B cell (primary cell): ENCODE data around the gene RETN. TPM values are rescaled to one million over a fixed set of nuclear protein-coding genes. Genes with fewer than 3 reads are reported as not detected.

Source experiments
- ATAC-seq: fragments of 200-7000 bp; cut with Tn5 transposase; one replicate; pipeline ENCODE4 v1.10.0; 2021; ENCODE audit warnings: low read depth, mild to moderate bottlenecking, moderate number of reproducible peaks, moderate library complexity
- CTCF ChIA-PET: fragments of 350-600 bp; sonication (Branson Sonifier 250); formaldehyde crosslinking; loops from one replicate; lab custom pipeline; 2021; ENCODE audit warnings: antibody characterized with exemption, inconsistent platforms; lab: Charles Lee
- POLR2A ChIA-PET: fragments of 350-600 bp; sonication (Branson Sonifier 250); formaldehyde crosslinking; loops from one replicate; lab custom pipeline; 2021; ENCODE audit warnings: antibody characterized with exemption; lab: Charles Lee
- DNase-seq: peaks from one replicate; pipeline ENCODE4 v3.0.0; 2013
- H2AFZ ChIP-seq: 2 replicates; pipeline ENCODE4 v1.6.1; 2012; ENCODE audit warnings: mild to moderate bottlenecking, low read depth, low read length; ENCODE audit not compliant: insufficient read depth, poor library complexity, severe bottlenecking
- H3K27ac ChIP-seq, 2 donors: 1 replicate in 1 of 2; 2 replicates in 1 of 2; pipeline ENCODE4 v1.5.1; 2012 to 2013; ENCODE audit warnings: low read length in 2 of 2, mild to moderate bottlenecking in 2 of 2, moderate library complexity in 1 of 2
- H3K27me3 ChIP-seq, 4 experiments: fragments of 200-600 bp in 1 of 4; sonication (generic) in 1 of 4; replicated peaks in 1 of 4; 1 replicate in 2 of 4; 2 replicates in 2 of 4; pipeline versions ENCODE4 v1.6.1 to v1.7.0; 2013 to 2016; ENCODE audit warnings: low read length in 3 of 4, mild to moderate bottlenecking in 2 of 4, mixed read lengths in 1 of 4, moderate library complexity in 1 of 4; ENCODE audit not compliant: insufficient read depth in 4 of 4, control insufficient read depth in 3 of 4; ENCODE audit errors: control extremely low read depth in 1 of 4
- H3K36me3 ChIP-seq, 2 experiments: replicated peaks in 1 of 2; 1 replicate in 1 of 2; 2 replicates in 1 of 2; pipeline versions ENCODE4 v1.6.1 to v1.7.1; 2013; ENCODE audit warnings: low read length in 1 of 2; ENCODE audit not compliant: insufficient read depth in 2 of 2, control insufficient read depth in 1 of 2; ENCODE audit errors: control extremely low read depth in 1 of 2, extremely low read depth in 1 of 2
- H3K4me1 ChIP-seq, 2 donors: fragments of 200-600 bp in 1 of 2; sonication (generic) in 1 of 2; 1 replicate in 1 of 2; 2 replicates in 1 of 2; pipeline versions ENCODE4 v1.5.1 to v1.6.1; 2013 to 2017; ENCODE audit warnings: low read length in 2 of 2; ENCODE audit not compliant: control insufficient read depth in 2 of 2, insufficient read depth in 2 of 2
- H3K4me2 ChIP-seq: replicated peaks from 2 replicates; pipeline ENCODE3; 2012; ENCODE audit warnings: mild to moderate bottlenecking, low read depth, low read length; ENCODE audit not compliant: poor library complexity, severe bottlenecking
- H3K4me3 ChIP-seq, 5 experiments: fragments of 200-600 bp in 1 of 5; sonication (generic) in 1 of 5; 1 replicate in 3 of 5; 2 replicates in 2 of 5; pipeline versions ENCODE4 v1.5.1 to v1.7.0; 2011 to 2016; ENCODE audit warnings: low read length in 4 of 5, mild to moderate bottlenecking in 4 of 5, low read depth in 2 of 5, control low read depth in 1 of 5, moderate library complexity in 1 of 5; ENCODE audit not compliant: insufficient read depth in 1 of 5; ENCODE audit errors: control extremely low read depth in 1 of 5, extremely low read depth in 1 of 5
- H3K79me2 ChIP-seq: fragments of 200-600 bp; sonication (generic); one replicate; pipeline ENCODE4 v1.6.0; 2016; ENCODE audit warnings: low read length; ENCODE audit not compliant: control insufficient read depth, insufficient read depth
- H3K9ac ChIP-seq: fragments of 200-600 bp; sonication (generic); 2 replicates; pipeline ENCODE4 v1.6.1; 2017; ENCODE audit warnings: mild to moderate bottlenecking, low read length, moderate library complexity
- H3K9me3 ChIP-seq, 3 donors: one replicate each; pipeline versions ENCODE4 v1.6.1 to v1.7.1; 2013; ENCODE audit warnings: low read length in 2 of 3; ENCODE audit not compliant: control insufficient read depth in 2 of 3, insufficient read depth in 1 of 3; ENCODE audit errors: control extremely low read depth in 1 of 3
- H4K20me1 ChIP-seq: 2 replicates; pipeline ENCODE4 v1.6.0; 2012; ENCODE audit warnings: mild to moderate bottlenecking, low read length; ENCODE audit not compliant: insufficient read depth, control insufficient read depth, poor library complexity, severe bottlenecking
- H3K27ac Mint-ChIP-seq: one replicate; pipeline ENCODE4 v1.8.0; 2021; ENCODE audit warnings: mixed read lengths
- H3K27me3 Mint-ChIP-seq: one replicate; pipeline ENCODE4 v1.8.0; 2021; ENCODE audit warnings: mixed read lengths
- H3K4me1 Mint-ChIP-seq: one replicate; pipeline ENCODE4 v1.8.0; 2021; ENCODE audit warnings: mixed read lengths
- H3K4me3 Mint-ChIP-seq: one replicate; pipeline ENCODE4 v1.8.0; 2021; ENCODE audit warnings: mixed read lengths
- H3K9me3 Mint-ChIP-seq: one replicate; pipeline ENCODE4 v1.8.0; 2022; ENCODE audit warnings: mixed read lengths; ENCODE audit not compliant: insufficient read depth
- CTCF ChIP-seq: fragments of 200-600 bp; IDR thresholded peaks from one replicate; pipeline ENCODE4 v1.8.0; 2022; ENCODE audit warnings: antibody characterized with exemption, mild to moderate bottlenecking
- EZH2 ChIP-seq: IDR thresholded peaks from 2 replicates; pipeline ENCODE4 v1.6.1; 2012; ENCODE audit warnings: borderline replicate concordance, low read depth, mild to moderate bottlenecking, moderate library complexity, low read length; ENCODE audit not compliant: insufficient read depth, poor library complexity, severe bottlenecking
- WGBS: methylation state at CpG from one replicate; pipeline ENCODE4 v1.1.5; 2013; ENCODE audit warnings: missing lambda C conversion rate; ENCODE audit not compliant: insufficient coverage; 5-methylcytosine and 5-hydroxymethylcytosine counted together
- intact Hi-C: fragments of 100-400 bp; cut with micrococcal nuclease; formaldehyde crosslinking; loops from one replicate; pipeline ENCODE4 v1.10.0; 2022
- polyA plus RNA-seq: library from polyadenylated mRNA; depleted of rRNA; stranded (reverse); fragments of >200 nt; gene quantifications from 2 replicates; pipeline ENCODE4 v1.2.3, GENCODE V29; 2012
- total RNA-seq, 2 donors: library from RNA; stranded (reverse); fragments of 120-200 nt in 1 of 2; gene quantifications; 1 replicate in 1 of 2; 2 replicates in 1 of 2; pipeline versions ENCODE4 v1.2.3 to v1.2.4, GENCODE V29; 2013 to 2022

The RETN gene
- total and polyA plus RNA-seq, 2 donors (not counting 1 experiment from before 2014, with no cell fraction given) = not detected

- Histone ChIP-seq H3K4me2 (peak overlapping the region; percentile 94), H2AFZ (no peak overlapping the region), H3K4me1 (peaks cover 39 to 49% of the 10 kb centered on the region in 2 donors), H3K27ac (no peak overlapping the region), H3K4me3 (no peak overlapping the region), H3K36me3 (peaks cover 0 to 18% of the 10 kb centered on the region in 2 experiments), H3K9me3 (peaks cover 0 to 12% (median 0%) of the 10 kb centered on the region in 3 donors), H3K79me2 (peaks cover 32% of the 10 kb centered on the region), H4K20me1 (peaks cover 26% of the 10 kb centered on the region), H3K9ac (no peak overlapping the region), H3K27me3 (peaks cover 0 to 23% (median 3%) of the 10 kb centered on the region in 4 experiments)
- H3K9me3 Mint-ChIP-seq = no peaks in the 10 kb centered on the region
- H3K27me3 Mint-ChIP-seq = peaks cover 17% of the 10 kb centered on the region
- intact Hi-C loops = loop anchor here (1.0 to 5.0 kb wide), 6 partner anchors 27 to 582 kb away; partner anchors contain the start of gene SNAPC2
- ChIA-PET CTCF (interaction anchor here (1.0 to 3.9 kb wide), 4 partner anchors 25 to 122 kb away, joined by 3 to 44 read pairs (median 5); no protein-coding TSS in a partner anchor), POLR2A (interaction anchor here (0.5 to 0.7 kb wide), 2 partner anchors 9 to 24 kb away, joined by 3 to 6 read pairs; no protein-coding TSS in a partner anchor)
- H3K4me1 Mint-ChIP-seq = peaks cover 58% of the 10 kb centered on the region
- peak overlapping the region; percentile 87 for H3K4me3 Mint-ChIP-seq
- DNase-seq (peak; percentile 91), ATAC-seq (peak; percentile 69)
- no peak for TF ChIP-seq EZH2
- TF ChIP-seq CTCF = peak; percentile 73
- H3K27ac Mint-ChIP-seq = peak overlapping the region; percentile 80
- WGBS = 37% methylated on average over 26 of the region's 30 CpGs
Measured at GRCh38 chr19:7678971-7679751, 10.3 kb downstream of the RETN start.
